Endothelial cell (in vitro differentiated cells): ENCODE measurements around the gene PCGF6. TPM values are rescaled to one million over a fixed set of nuclear protein-coding genes. Genes with fewer than 3 reads are reported as not detected.
A peak's percentile ranks its signal among the peaks of the same experiment; 100 is the strongest.
"Not testable (repeated sequence)": the region's sequence is repeated elsewhere in the genome, so short reads cannot be mapped to it uniquely, and the experiment has no call there.

Experiments used
- DNase-seq: peaks from one replicate; pipeline ENCODE4 v3.0.0; 2021; ENCODE audit warnings: low spot score
- H3K27ac Mint-ChIP-seq: one replicate; pipeline ENCODE4 v1.8.0; 2021; ENCODE audit warnings: mixed read lengths, inconsistent platforms; ENCODE audit not compliant: unreplicated experiment
- H3K27me3 Mint-ChIP-seq: one replicate; pipeline ENCODE4 v1.8.0; 2021; ENCODE audit warnings: mild to moderate bottlenecking, moderate library complexity, mixed read lengths, inconsistent platforms; ENCODE audit not compliant: unreplicated experiment
- H3K36me3 Mint-ChIP-seq: one replicate; pipeline ENCODE4 v1.8.0; 2021; ENCODE audit warnings: mild to moderate bottlenecking, low read depth, mixed read lengths, inconsistent platforms; ENCODE audit not compliant: unreplicated experiment
- H3K4me1 Mint-ChIP-seq: one replicate; pipeline ENCODE4 v1.8.0; 2021; ENCODE audit warnings: mild to moderate bottlenecking, mixed read lengths, inconsistent platforms; ENCODE audit not compliant: unreplicated experiment
- H3K4me3 Mint-ChIP-seq: one replicate; pipeline ENCODE4 v1.8.0; 2021; ENCODE audit warnings: mild to moderate bottlenecking, mixed read lengths, inconsistent platforms; ENCODE audit not compliant: unreplicated experiment
- H3K9me3 Mint-ChIP-seq: one replicate; pipeline ENCODE4 v1.8.0; 2021; ENCODE audit warnings: mixed read lengths, inconsistent platforms; ENCODE audit not compliant: unreplicated experiment
- CTCF ChIP-seq: fragments of 200-600 bp; sonication (generic); IDR thresholded peaks from one replicate; pipeline ENCODE4 v1.5.0; 2021; ENCODE audit warnings: antibody characterized with exemption; ENCODE audit not compliant: unreplicated experiment
- total RNA-seq: library from RNA; stranded (reverse); fragmentation: NEBNext Ultra II Directional; extraction: Animal tissue kit (Norgen Biotek cat#: 25700); gene quantifications from one replicate; pipeline ENCODE4 v1.2.1, GENCODE V29; 2021; ENCODE audit not compliant: unreplicated experiment

Gene PCGF6
- total RNA-seq, 1 donor from 2014 or later: 9.4 TPM

DNA sequence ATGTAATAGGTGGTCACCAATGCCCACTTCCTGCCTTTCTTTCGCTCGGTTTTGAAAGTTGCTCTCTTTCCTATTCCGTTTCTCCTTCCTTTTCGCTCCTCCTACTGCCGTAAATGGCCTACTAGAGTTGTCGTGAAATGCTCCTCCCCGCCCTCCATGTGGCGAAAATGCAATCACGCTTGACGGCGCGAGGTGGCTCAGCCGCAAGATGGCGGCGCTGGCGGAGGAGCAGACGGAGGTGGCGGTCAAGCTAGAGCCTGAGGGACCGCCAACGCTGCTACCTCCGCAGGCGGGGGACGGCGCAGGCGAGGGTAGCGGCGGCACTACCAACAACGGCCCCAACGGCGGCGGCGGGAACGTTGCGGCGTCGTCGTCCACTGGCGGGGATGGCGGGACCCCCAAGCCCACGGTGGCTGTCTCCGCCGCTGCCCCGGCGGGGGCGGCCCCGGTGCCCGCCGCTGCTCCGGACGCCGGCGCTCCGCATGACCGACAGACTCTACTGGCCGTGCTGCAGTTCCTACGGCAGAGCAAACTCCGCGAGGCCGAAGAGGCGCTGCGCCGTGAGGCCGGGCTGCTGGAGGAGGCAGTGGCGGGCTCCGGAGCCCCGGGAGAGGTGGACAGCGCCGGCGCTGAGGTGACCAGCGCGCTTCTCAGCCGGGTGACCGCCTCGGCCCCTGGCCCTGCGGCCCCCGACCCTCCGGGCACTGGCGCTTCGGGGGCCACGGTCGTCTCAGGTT is 17.0 kb upstream of the PCGF6 start, which contains the start of gene TAF5:
TAF5 (plus strand) TSS at position 195 of the 737 bp plus-strand sequence; CDS start at position 209, 14 bp downstream.
- no peaks in the 10 kb centered on the region for H3K4me1 Mint-ChIP-seq
- no peak for TF ChIP-seq CTCF
- H3K36me3 Mint-ChIP-seq: peaks cover 5% of the 10 kb centered on the region
- DNase-seq: peak; percentile 84
- H3K4me3 Mint-ChIP-seq: peak within 1 kb of the TSS; percentile 90
- H3K27ac Mint-ChIP-seq: peak within 1 kb of the TSS; percentile 90
- H3K9me3 Mint-ChIP-seq: no peaks in the 10 kb centered on the region
- peaks cover 3% of the 10 kb centered on the region for H3K27me3 Mint-ChIP-seq

DNA sequence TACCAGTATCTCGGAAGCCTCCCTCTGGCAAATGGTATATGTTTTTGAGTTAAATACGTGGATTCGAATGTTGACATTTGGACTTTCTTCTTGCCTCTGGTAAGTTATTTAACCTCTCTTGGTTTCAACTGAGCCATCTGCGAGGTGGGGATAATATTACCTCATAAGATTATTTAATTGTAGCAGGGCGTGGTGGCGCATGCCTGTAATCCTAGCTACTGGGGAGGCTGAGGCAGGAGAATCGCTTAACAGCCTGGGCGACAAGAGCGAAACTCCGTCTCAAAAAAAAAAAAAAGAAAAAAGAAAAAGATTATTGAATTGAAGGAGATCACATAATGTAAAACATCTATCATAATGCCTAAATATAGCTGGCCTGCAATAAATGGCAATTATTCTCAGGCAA is 16.4 kb upstream of the PCGF6 start:
- TF ChIP-seq CTCF: no peak
- Mint-ChIP-seq H3K27me3 (peaks cover 3% of the 10 kb centered on the region), H3K27ac (peak overlapping the region; percentile 90), H3K4me3 (peak overlapping the region; percentile 90), H3K4me1 (no peaks in the 10 kb centered on the region), H3K36me3 (peaks cover 5% of the 10 kb centered on the region), H3K9me3 (no peaks in the 10 kb centered on the region)
- no peak for DNase-seq

GRCh38 chr10:103360791-103361190 is 9.9 kb upstream of the PCGF6 start:
- not testable (repeated sequence) for H3K4me3 Mint-ChIP-seq, DNase-seq, H3K4me1 Mint-ChIP-seq, H3K27me3 Mint-ChIP-seq, H3K9me3 Mint-ChIP-seq, H3K27ac Mint-ChIP-seq, H3K36me3 Mint-ChIP-seq

GRCh38 chr10:103359493-103359892 is 8.6 kb upstream of the PCGF6 start:
- not testable (repeated sequence) for H3K9me3 Mint-ChIP-seq, DNase-seq, H3K4me3 Mint-ChIP-seq, H3K27me3 Mint-ChIP-seq, H3K4me1 Mint-ChIP-seq, H3K36me3 Mint-ChIP-seq, H3K27ac Mint-ChIP-seq

DNA sequence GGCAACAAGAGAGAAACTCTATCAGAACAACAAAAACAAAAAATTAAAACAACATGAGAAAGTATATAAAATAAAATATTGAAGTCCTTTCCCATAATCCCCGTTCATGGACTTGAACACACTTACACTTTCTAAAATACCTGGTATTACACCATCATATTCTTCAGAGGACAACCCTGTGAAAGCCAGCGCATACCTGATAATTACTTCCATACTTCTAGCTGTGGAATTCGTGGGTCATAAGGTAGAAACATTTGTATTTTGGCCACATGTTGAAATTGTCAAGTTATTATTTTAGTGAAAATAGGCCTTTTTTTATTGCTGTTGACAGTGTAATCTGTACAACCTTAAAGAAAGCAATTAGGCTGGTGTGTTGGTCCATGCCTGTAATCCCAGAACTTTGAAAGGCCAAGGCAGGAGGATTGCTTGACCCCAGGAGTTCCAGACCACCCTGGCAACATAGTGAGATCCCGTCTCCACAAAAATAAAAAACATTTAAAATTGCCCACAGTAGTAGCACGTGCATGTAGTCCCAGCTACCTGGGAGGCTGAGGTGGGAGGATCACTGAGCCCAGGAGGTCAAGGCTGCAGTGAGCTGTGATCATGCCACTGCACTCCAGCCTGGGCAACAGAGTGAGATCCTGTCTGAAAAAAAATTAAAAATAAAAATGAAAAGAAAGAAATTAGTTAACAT is 5.1 kb upstream of the PCGF6 start:
- Mint-ChIP-seq H3K27me3 (no peaks in the 10 kb centered on the region), H3K9me3 (no peaks in the 10 kb centered on the region), H3K36me3 (peaks cover 3% of the 10 kb centered on the region), H3K4me3 (no peak overlapping the region), H3K4me1 (no peaks in the 10 kb centered on the region), H3K27ac (no peak overlapping the region)
- no peak for DNase-seq
- TF ChIP-seq CTCF: no peak

DNA sequence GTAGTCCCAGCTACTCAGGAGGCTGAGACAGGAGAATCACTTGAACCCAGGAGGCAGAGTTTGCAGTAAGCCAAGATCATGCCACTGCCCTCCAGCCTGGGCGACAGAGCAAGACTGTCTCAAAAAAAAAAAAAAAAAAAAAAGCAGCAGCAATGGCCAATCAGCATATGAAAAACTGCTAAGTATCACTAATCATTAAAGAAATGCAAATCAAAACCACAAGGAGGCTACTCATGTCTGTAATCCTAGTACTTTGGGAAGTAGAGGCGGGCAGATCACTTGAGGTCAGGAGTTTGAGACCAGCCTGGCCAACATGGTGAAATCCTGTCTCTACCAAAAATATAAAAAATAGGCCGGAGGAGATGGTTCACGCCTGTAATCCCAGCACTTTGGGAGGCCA is 3.6 kb upstream of the PCGF6 start:
- not testable (repeated sequence) for H3K27ac Mint-ChIP-seq, H3K36me3 Mint-ChIP-seq, H3K4me3 Mint-ChIP-seq, DNase-seq, H3K9me3 Mint-ChIP-seq, H3K4me1 Mint-ChIP-seq, H3K27me3 Mint-ChIP-seq
